ENCODE results near the gene ZNF185. TPM values are rescaled to one million over a fixed set of nuclear protein-coding genes. Genes with fewer than 3 reads are reported as not detected.

Gene ZNF185
- total RNA-seq, 4 donors from 2014 or later, result 5.2 to 13.4 (median 9.0) TPM

DNA sequence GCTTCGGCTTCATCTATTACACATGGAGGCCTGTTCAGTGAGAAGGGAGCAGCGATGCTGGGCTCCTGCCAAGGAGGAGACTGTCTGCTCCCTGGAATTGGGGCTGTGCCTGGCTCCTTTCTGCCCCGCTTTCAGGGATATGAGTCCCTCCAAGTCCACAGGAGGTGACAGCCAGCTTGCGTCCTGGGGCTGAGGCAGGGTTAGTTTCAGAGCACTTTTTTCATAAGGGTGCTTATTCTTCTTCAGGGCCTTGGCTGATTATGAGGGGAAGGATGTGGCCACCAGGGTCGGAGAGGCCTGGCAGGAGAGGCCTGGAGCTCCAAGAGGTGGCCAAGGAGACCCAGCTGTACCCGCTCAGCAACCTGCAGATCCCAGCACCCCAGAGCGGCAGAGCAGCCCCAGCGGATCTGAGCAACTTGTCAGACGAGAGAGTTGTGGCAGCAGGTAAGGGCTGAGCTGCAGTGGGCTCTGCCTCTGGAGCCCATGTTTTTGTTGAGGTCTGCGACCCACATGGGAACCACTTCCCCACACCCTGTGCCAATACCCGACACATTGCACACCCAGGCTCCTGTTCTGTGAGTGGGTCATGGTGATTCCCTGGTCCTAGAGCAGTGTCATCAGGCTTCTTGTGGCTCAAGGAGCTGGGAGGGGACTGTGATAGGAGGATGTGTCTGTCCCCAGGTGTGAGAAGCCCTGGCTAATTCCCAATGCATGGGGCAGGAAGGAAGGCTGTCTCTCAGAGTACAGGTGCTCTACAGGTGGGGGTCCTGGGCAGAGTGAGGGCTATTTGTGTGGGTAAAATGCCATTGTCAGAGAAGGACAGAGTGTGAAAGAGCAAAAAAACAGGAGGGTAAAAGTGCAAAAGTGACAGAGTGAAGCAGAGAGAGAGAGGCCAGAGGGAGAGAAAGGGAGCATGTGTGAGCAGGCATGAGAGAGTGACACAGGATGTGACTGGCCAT is 47.4 kb downstream of the ZNF185 start:
- ATAC-seq (ENCODE audit: low FRiP score) (no peak), DNase-seq (ENCODE audit: low spot score) (no peak)
- TF ChIP-seq, protein P1, sequence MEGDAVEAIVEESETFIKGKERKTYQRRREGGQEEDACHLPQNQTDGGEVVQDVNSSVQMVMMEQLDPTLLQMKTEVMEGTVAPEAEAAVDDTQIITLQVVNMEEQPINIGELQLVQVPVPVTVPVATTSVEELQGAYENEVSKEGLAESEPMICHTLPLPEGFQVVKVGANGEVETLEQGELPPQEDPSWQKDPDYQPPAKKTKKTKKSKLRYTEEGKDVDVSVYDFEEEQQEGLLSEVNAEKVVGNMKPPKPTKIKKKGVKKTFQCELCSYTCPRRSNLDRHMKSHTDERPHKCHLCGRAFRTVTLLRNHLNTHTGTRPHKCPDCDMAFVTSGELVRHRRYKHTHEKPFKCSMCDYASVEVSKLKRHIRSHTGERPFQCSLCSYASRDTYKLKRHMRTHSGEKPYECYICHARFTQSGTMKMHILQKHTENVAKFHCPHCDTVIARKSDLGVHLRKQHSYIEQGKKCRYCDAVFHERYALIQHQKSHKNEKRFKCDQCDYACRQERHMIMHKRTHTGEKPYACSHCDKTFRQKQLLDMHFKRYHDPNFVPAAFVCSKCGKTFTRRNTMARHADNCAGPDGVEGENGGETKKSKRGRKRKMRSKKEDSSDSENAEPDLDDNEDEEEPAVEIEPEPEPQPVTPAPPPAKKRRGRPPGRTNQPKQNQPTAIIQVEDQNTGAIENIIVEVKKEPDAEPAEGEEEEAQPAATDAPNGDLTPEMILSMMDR (IDR thresholded peaks at IDR 0.05), result no peak

DNA sequence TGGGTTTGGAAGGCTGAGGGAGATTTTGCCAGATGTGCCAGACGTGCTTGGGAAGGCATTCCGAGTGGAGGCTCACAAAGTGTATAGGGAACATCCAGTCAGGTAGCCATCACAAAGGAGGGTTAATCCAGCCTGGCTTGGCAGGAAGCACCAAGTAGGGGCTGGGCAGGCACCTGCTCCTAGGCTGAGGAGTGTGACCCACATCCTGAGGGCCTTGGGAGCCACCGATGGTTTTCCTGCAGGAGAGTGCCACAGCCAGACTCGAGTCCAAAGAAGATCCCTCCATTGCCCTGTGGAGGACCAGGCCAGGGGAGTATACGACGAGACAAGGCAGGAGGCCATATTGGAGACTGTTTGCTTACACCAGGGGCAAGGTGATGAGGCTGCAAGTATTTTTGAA is 48.8 kb downstream of the ZNF185 start:
- DNase-seq (ENCODE audit: low spot score), result no peak
- no peak for ATAC-seq (ENCODE audit: low FRiP score)
- TF ChIP-seq, protein P1 (IDR thresholded peaks at IDR 0.05), result no peak

Other genes with a start within 250 kb of the ZNF185 start
- gene MAGEA3, start 199.3 kb upstream of the ZNF185 start, total RNA-seq, result not detected
- gene CSAG2, start 188.8 kb upstream of the ZNF185 start, total RNA-seq, result not detected
- gene MAGEA2B, start 183.4 kb upstream of the ZNF185 start, total RNA-seq, result not detected
- not detected for gene CSAG1, start 164.3 kb upstream of the ZNF185 start, total RNA-seq
- not detected for gene MAGEA12, start 164.3 kb upstream of the ZNF185 start, total RNA-seq
- gene MAGEA2, start 144.2 kb upstream of the ZNF185 start, total RNA-seq, result not detected
- gene CSAG3, start 138.8 kb upstream of the ZNF185 start, total RNA-seq, result not detected
- not detected for gene MAGEA6, start 128.4 kb upstream of the ZNF185 start, total RNA-seq
- 10 to 100 TPM; 17.3 to 28.8 (median 19.7) TPM for gene CETN2, start 67.3 kb upstream of the ZNF185 start, total RNA-seq
- 10 to 100 TPM; 13.2 to 55.3 (median 25.9) TPM for gene NSDHL, start 67.0 kb upstream of the ZNF185 start, total RNA-seq
- not detected for gene PNMA5, start 96.0 kb downstream of the ZNF185 start, total RNA-seq
- under 1 TPM; 0.24 to 0.46 (median 0.38) TPM for gene PNMA3, start 158.4 kb downstream of the ZNF185 start, total RNA-seq
- gene PNMA6A, start 174.4 kb downstream of the ZNF185 start, total RNA-seq, result 1 to 10 TPM; 1.1 to 2.3 (median 1.7) TPM